ENCODE results near the gene MGARP. TPM values are rescaled to one million over a fixed set of nuclear protein-coding genes. Genes with fewer than 3 reads are reported as not detected.
"Not testable (repeated sequence)": the region's sequence is repeated elsewhere in the genome, so short reads cannot be mapped to it uniquely, and the experiment has no call there.

Gene MGARP
- total RNA-seq: not detected in 2 replicates

DNA sequence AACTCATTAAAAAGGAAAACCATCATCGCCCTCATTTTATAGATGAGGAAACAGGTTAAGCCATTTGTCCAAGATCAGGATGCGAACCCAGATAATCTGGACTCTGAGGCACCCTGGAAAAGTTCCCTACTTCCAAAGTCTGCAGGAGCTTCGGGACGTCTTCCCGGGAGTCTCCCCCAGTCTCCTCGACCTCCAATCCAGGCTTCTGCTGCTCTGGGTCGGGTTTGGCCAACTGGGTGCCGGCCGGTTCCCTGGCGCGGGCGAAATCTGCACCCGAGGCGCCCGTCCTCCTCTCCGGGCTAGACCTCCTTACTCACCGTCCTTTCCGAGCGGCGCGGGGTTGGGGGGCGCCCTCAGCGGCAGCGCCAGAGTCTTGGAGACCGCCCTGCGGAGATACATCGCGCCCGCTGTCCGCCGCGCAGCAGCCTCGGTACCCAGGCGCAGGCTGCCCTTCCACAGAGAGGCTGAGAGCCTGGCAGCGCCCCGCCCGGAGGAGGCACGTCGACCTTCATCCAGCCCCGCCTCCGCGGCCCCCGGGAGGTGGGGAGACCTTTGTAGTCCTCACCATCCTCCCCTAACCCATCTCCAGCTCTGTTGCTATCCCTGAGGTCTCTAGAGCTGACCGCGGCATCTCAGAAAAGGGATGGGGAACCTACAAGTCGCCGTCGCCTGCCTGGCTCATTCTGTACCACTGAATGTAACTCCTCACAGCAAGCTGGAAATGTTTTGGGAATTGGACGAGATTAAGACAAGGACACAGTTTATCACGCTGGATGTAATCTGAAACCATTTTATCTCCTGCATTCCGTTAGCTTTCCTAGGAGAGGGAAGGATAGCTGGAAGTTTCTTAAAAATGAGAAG is at the start of gene MGARP:
MGARP (minus strand) TSS at position 466 of the 861 bp plus-strand sequence; CDS start at position 399, 67 bp downstream.
- intact Hi-C loops (cut with micrococcal nuclease): no loop called here

- intact Hi-C loops (cut with micrococcal nuclease): no loop called here
Observed at GRCh38 chr4:139329665-139330200, 49.7 kb upstream of the MGARP start.

DNA sequence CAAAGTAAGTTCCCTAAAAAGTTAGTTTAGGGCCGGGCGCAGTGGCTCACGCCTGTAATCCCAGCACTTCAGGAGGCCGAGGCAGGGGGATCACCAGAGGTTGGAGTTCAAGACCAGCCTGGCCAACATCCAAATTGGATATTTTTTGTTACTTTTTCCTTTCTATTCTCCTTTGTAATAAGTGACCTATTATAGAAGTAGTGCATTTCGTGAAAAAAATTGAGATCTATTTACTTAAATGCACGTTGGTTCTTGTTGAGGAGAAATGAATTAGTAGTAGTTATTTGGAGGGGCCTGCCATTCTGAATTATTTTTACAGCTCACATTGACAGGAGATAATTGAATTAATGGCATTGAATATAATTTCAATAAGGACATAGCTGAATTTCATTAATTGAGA is 44.6 kb upstream of the MGARP start:
- intact Hi-C loops (cut with micrococcal nuclease): no loop called here

- intact Hi-C loops (cut with micrococcal nuclease): not testable (repeated sequence)
Observed at GRCh38 chr4:139322541-139322940, 42.5 kb upstream of the MGARP start.

DNA sequence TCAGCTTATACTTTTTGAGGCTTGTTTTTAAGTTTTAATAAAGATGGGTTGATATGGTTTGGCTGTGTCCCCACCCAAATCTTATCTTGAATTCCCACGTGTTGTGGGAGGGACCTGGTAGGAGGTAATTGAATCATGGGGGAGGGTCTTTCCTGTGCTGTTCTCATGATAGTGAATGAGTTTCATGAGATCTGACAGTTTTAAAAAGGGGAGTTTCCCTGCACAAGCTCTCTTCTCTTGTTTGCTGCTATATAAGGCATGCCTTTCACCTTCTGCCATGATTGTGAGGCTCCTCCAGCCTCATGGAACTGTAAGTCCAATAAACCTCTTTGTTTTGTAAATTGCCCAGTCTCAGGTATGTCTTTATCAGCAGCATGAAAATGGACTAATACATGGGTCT is 42.0 kb upstream of the MGARP start:
- intact Hi-C loops (cut with micrococcal nuclease): not testable (repeated sequence)

DNA sequence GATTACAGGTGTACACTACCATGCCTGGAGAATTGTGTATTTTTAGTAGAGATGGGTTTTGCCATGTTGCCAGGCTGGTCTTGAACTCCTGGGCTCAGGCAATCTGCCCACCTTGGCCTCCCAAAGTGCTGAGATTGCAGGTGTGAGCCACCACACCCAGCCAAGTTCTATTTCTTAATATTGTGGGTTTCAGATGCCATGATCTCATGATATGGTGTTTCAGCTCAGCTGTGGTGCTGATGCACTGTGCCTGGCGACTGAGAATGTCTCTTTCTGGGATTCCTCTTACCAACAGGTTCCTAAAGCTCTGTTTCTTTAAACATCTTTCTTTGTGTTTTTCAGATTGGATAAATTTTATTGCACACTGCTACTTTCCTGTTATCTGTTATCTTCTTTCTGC is 39.5 kb upstream of the MGARP start:
- intact Hi-C loops (cut with micrococcal nuclease): no loop called here

GRCh38 chr4:139317635-139318034 is 37.6 kb upstream of the MGARP start:
- intact Hi-C loops (cut with micrococcal nuclease): no loop called here

DNA sequence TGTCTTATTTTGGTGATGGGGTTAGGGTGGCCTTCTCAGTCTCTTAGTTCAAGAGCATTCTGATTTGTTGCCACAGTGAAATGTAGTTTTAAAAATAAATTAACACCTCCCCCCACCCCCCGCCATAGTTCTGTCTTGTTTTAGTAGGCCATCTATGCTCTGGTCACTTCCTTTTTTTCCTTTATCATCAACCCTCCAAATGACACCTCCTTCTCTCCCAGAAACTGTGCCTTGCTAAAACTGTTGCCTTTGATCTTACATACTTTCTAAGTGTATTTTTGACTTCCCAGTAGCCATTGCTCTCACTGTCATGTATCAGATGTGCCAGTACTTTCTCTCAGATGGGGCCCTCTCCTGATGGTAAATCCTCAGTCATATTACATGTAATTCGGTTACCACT is 36.7 kb upstream of the MGARP start:
- intact Hi-C loops (cut with micrococcal nuclease): no loop called here

- intact Hi-C loops (cut with micrococcal nuclease): loop anchor here (2.0 kb wide), 1 partner anchor 18 kb away; no protein-coding TSS in a partner anchor
Observed at GRCh38 chr4:139315221-139315675, 35.2 kb upstream of the MGARP start.

- intact Hi-C loops (cut with micrococcal nuclease): loop anchor here (2.0 kb wide), 1 partner anchor 19 kb away; no protein-coding TSS in a partner anchor
Observed at GRCh38 chr4:139314047-139314800, 34.2 kb upstream of the MGARP start.

DNA sequence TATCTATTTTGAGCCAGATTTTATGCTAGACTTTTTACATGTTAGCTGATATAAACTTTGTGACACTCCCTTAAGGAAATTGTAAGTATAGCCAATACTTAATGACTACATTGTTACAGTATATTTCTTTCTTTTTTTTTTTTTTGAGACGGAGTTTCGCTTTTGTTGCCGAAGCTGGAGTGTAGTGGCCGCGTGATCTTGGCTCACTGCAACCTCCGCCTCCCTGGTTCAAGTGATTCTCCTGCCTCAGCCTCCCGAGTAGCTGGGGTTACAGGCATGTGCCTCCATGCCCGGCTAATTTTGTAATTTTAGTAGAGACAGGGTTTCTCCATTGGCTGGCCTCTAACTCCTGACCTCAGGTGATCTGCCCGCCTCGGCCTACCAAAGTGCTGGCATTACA is 33.4 kb upstream of the MGARP start:
- intact Hi-C loops (cut with micrococcal nuclease): not testable (repeated sequence)

GRCh38 chr4:139312552-139313332 is 32.7 kb upstream of the MGARP start:
- intact Hi-C loops (cut with micrococcal nuclease): loop anchor here (1.0 kb wide), 1 partner anchor 10 kb away; the partner anchor contains the start of gene NDUFC1

GRCh38 chr4:139311909-139312308 is 31.9 kb upstream of the MGARP start:
- intact Hi-C loops (cut with micrococcal nuclease): loop anchor here (1.0 kb wide), 1 partner anchor 10 kb away; the partner anchor contains the start of gene NDUFC1

DNA sequence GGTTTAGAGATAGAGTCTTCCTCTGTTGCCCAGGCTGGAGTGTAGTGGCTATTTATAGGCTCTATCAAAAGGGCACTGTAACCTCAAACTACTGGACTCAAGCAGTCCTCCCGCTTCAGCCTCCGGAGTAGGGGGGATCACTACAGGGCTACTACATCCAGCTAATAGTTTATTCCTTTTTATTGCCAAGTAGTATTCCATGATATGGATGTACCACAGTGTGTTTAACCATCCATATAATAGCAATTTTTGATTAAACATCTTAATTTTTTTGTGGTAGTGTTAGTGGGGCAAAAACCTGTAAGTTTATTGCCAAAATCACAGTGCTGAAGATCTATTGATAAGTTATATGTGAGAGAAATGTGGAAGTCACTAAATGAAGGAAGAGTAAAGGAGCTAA is 24.9 kb upstream of the MGARP start:
- intact Hi-C loops (cut with micrococcal nuclease): loop anchor here (1.0 to 10.0 kb wide), 3 partner anchors 10 to 1917 kb away; partner anchors contain the start of gene ZNF330

GRCh38 chr4:139301821-139302611 is 22.0 kb upstream of the MGARP start, which contains the start of gene NDUFC1:
Gene NDUFC1, minus strand, starts transcription at chr4:139302477. Its CDS starts 6,679 bp downstream, at chr4:139295798.
- intact Hi-C loops (cut with micrococcal nuclease): loop anchor here (1.0 to 10.0 kb wide), 17 partner anchors 10 to 1920 kb away; partner anchors contain the start of genes ELMOD2, NOCT, SCOC and SETD7

DNA sequence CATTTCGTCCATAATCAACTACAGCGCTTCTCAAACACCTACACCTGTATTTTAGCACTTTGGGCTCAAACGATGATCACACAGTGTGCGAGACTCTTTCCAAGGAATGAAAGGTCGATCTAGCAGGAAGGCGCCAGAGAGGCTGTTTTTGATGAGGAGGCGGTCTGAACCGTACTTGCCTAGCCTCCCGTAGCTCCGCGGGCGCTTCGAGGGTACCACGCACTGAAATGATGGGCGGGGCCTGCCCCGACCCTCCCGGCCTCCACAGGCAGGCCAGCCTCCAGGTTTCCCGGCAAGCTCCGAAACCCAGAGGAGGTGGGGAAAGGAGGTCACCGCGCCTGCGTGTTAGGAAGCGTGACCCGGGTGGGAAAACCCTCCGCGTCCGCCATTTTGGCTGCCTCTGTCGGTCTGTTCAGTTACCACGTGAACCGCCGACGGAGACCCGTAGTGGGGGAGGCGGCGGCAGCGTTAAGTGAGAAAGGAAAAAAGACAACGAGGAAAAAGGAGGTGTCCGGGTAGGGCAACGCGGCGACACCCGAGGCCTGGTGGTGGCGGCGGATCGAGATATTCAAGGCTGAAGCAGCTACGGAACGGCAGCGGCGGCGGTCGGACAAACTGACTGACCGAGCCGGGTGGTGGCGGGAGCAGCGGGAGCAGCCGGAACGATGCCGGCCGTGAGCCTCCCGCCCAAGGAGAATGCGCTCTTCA is 21.2 kb upstream of the MGARP start, which contains the start of gene NAA15:
NAA15 (plus strand) TSS at position 393 of the 708 bp plus-strand sequence; CDS start at position 666, 273 bp downstream.
- intact Hi-C loops (cut with micrococcal nuclease): loop anchor here (1.0 to 10.0 kb wide), 14 partner anchors 35 to 1921 kb away; partner anchors contain the start of genes ELMOD2, NOCT, SCOC and SETD7

GRCh38 chr4:139300431-139301112 is 20.5 kb upstream of the MGARP start:
- intact Hi-C loops (cut with micrococcal nuclease): loop anchor here (1.0 to 10.0 kb wide), 14 partner anchors 34 to 1922 kb away; partner anchors contain the start of genes ELMOD2, NOCT, SCOC and SETD7

DNA sequence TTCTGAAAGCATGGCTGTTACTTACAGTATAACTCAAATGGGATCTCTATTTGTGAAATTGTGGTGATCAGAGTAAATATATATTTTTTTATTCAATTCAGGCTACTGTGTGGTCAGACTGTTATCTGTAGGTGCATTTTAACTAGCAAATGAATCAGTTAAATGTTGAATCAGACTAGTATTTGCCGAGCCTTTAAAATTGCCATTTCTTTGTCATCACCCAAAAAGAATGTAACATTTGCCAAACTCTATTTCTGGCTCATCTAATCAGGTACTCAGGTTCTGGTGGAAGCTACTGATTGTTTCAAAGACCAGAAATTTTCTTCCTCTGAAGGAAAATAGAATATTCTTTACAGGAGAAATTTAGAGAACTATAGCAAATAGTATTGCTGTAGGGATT is 19.5 kb upstream of the MGARP start:
- intact Hi-C loops (cut with micrococcal nuclease): no loop called here
